Stimulated activated CD8-positive, alpha-beta memory T cell treated with anti-CD3 and anti-CD28 coated beads, Interleukin-7, amount 100 ng/mL, for 4 hours (primary cell): ENCODE data around the gene IL25.
"Not testable (repeated sequence)": the region's sequence is repeated elsewhere in the genome, so short reads cannot be mapped to it uniquely, and the experiment has no call there.

ENCODE experiments used
- DNase-seq, 2 donors: peaks; one replicate each; pipeline ENCODE4 v3.0.0-alpha.2; 2020; ENCODE audit warnings: low read depth in 2 of 2

Gene IL25

DNA sequence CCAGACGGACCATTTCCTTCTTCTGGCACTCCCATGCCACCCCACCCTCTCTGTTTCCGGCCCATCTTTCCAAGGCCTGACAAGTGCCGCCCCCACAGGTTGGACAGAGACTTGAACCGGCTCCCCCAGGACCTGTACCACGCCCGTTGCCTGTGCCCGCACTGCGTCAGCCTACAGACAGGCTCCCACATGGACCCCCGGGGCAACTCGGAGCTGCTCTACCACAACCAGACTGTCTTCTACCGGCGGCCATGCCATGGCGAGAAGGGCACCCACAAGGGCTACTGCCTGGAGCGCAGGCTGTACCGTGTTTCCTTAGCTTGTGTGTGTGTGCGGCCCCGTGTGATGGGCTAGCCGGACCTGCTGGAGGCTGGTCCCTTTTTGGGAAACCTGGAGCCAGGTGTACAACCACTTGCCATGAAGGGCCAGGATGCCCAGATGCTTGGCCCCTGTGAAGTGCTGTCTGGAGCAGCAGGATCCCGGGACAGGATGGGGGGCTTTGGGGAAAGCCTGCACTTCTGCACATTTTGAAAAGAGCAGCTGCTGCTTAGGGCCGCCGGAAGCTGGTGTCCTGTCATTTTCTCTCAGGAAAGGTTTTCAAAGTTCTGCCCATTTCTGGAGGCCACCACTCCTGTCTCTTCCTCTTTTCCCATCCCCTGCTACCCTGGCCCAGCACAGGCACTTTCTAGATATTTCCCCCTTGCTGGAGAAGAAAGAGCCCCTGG, 3.1 kb downstream of the IL25 start:
- no peak for DNase-seq

DNA sequence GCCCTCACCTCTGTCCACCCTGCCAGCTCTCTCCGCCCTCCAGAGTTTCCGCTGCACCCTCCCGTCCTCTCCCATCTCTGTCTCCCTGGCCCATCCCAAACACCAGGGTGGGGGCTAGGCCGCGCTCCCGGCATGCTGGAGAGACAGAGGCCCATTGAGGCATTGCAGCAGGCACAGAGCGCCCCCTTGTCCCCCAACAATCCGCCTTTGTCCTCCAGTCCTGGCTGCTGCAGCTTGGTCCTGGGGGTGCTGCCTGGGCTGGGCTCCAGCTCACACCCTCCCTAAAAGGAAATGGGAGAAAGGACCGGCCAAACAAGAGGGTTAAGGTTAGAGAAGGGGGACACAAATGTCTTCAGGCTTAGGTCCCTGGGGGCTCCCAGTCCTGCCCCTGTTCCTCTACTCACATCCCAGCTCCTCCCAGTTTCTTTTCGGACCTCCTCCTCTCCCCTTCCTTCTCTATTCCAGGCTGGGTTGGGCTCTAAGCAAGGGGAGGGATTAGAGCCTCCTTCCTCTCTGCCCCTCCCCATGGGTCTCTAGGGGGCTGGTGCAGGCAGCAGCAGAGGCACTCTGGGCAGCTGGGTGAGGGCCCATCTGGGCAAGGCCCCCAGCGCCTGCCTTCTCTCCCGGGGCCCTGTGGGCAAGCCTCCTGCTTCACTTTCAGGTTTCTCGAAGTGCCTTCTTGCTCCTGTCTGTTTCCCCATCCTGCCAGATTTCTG, 4.0 kb downstream of the IL25 start, which contains the start of gene CMTM5:
Gene CMTM5, plus strand, starts transcription at position 565 of the 716 bp plus-strand sequence. CDS start 206 bp downstream, outside the sequence.
- DNase-seq = no peak

DNA sequence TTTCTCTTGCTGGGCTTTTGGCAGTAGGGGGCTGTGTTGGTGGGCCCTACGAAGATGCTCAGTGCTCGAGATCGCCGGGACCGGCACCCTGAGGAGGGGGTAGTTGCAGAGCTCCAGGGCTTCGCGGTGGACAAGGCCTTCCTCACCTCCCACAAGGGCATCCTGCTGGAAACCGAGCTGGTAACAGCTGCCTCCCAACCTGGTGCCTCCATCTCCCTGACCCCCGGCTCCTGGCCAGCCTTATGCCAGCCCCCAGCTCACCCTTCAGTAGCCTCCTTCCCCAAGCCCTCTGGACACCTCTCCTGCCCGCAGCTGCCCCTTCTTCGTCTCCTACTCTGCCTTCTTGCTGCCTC, 4.6 kb downstream of the IL25 start:
- no peak for DNase-seq

DNA sequence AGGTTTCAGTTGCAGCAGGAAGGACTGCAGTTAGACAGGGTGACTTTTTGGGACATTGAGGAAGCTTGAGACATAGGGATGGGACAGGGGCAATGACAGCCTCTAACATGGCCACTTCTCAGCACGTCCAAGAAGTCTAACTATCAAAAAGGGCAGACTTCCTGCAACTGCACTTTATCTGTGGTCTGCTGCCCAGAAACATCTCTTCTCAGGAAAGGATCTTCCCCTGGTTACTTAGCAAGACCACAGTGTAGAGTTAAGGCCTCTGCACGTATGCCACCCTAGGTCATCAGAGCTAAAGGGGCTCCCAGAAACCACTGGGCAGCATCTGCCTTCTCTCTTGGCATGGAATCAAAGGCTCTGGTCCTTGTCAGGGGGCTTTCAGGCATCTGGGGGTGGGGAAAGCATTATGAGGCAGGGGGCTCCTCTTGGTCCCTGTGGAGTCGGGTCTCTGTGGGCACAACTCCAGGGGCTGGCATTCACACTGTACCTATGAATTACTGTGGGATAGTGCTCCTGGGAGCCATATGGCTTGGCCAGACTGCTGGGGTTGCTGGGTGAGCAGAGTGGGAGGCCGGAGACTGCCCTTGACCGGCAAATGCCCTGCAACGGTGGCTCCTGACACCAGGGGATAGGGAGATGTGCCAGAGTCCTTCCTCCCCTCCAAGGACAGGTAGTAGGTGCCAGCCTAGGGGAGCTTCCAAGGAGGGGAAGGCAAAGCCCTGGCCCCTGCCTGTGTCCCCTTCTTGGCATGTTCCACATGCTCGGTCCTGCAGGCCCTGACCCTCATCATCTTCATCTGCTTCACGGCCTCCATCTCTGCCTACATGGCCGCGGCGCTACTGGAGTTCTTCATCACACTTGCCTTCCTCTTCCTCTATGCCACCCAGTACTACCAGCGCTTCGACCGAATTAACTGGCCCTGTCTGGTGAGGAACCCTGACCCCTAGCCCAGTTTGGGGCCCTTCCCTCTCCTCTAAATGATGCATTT, 5.3 kb downstream of the IL25 start:
- DNase-seq = no peak

DNA sequence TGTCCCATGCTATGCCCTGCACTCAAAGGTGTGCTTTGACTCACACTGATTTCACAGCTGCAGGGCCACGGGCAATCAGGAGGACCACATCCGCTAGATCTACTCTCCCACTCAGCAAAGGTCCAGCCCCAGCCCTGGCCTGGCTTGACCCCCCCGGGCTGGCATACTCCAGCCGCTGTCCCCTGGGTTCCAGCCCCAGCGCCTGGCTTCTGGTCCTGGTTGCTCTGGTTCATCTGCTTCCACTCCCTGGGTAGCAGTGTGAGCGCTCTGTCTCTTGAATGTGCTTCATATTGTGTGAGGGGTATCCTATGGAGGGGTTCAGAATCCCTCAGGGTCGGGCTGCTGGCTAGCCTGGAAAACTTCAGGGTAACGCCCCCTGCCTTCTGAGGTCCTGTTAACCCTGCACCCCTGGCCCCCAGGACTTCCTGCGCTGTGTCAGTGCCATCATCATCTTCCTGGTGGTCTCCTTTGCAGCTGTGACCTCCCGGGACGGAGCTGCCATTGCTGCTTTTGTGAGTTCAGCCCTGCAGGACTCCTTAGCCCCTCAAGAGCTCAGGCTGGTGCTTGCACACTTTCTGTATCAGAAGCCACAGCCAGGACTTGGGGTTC, 6.1 kb downstream of the IL25 start:
- DNase-seq = no peak

DNA sequence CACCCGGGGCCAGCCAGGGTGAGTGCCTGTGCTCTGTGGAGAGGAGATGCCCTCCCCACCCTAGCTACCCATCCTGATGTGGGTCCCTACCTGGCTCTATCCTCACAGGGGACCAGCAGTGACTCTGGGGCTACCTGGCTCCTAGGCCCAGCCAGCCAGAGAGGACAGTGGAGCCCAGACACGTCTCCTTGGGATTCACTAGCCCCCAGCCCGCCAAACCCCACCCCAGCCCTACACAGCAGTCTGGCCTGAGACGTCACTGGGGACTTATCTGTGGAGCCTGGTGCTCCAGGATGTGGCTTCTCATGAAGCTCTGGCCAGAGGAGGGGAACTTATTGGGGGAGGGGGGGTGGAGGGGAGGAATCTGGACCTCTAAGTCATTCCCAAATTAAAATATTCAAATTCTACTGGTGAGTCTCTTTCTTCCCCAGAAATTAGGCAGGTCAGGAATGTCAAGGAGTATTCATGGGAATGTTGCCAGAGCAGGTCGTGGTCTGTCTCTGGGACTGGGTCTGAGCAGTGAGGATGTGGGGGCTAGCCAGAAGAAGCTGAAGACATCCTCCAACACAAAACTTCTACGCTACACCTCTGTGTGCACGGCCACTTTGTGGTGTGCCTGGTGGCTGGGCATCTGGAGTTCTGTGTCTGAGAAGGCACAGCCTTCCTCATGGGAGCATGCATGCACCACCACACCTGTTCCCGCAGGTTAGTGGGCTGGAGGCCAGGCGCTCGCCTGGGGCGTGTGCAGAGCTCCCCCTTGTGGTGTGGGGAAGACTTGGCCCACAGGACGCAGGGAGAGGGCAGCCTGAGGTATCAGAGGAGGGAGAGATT, 7.0 kb downstream of the IL25 start:
- DNase-seq = peak in 1 of 2 donors; percentile 49

DNA sequence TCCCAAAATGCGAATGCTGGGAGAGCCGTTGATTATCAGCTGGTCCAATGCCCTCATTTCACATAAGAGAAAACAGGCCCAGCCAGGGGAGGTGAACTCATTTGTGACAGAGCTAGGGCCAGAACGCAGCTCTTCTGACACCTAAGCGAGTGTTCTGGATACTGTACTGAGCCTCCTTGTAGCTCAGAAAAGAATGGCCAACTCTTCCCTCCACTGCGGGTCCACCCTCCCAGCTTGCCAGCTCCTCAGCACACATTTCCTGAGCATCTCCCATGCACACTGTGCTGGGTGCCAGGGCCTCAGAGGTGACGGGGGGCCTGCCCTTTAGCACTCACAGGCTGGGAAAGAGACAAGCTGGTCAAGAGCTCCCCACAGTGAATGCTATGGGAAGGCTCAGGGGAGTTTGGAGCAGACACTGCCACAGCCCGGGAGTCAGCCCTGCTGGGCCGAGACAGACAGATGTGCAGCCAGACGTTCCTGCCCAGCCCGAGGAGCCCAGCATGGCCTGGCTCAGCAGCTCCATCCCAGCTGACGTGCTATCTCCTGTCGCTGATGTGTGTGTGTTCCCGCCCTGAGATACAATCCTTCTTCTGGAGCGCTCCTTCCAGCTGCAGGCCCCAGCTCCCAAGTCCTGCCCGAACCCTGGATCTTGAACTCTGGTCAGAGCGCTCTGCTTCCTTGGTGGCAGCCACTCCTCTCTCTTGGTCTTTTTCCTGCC, 7.7 kb downstream of the IL25 start:
- no peak for DNase-seq

DNA sequence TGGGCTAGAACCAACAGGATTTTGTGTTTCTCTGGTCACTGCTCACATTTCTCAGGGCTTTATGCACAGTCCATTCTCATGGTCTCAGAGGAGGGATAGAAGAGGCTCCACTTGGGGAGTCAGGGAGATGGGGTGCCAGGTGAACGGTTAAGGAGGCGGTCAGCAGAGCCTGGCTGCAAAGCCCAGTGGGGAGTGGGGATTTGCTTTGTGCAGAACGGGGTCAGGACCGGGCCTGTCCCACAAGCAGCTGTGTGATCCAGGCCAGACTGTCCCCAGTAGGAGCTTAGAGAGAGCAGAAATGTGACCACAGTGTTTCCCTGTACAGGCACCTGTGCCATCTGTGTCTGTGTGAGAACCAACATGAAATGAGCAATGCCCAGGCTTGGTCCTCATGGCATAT, 8.4 kb downstream of the IL25 start:
- no peak for DNase-seq

DNA sequence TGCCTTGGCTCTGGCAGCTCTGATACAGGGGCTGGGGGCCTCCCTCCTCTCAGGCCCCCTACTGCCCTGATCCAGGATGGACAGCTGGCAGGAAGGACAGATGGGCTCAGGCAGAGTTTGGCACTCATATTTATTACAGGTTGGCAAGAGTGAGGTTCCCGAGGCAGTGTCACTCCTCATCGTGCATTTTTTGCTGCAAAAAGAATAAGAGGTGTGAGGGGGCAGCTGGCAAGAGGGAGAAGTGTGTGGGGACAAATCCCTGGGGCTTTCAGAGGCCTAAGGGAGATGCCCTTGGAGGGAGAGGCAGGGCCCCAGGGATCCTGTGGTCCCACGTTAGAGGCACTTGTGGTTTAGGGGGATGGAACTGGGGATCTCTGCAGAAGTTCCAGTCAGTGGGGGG, 9.3 kb downstream of the IL25 start:
- DNase-seq = no peak

DNA sequence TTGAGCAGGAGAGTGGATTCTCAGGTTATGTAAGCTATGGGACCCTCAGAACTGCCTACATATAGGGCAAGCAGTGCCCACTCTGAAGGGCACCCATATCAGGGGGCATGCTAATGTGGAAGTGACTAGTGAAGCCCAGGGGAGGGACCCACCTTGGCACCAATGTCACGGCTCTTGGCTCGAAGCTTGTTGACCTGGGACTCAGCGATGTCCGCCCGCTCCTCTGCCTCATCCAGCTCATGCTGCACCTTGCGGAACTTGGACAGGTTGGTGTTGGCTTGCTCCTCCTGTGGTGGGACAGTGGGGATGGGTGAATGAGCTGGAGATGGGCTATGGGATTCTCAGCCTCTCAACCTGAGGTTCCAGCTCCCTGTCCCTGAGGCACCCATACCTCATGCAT, 9.7 kb downstream of the IL25 start:
- DNase-seq = no peak

DNA sequence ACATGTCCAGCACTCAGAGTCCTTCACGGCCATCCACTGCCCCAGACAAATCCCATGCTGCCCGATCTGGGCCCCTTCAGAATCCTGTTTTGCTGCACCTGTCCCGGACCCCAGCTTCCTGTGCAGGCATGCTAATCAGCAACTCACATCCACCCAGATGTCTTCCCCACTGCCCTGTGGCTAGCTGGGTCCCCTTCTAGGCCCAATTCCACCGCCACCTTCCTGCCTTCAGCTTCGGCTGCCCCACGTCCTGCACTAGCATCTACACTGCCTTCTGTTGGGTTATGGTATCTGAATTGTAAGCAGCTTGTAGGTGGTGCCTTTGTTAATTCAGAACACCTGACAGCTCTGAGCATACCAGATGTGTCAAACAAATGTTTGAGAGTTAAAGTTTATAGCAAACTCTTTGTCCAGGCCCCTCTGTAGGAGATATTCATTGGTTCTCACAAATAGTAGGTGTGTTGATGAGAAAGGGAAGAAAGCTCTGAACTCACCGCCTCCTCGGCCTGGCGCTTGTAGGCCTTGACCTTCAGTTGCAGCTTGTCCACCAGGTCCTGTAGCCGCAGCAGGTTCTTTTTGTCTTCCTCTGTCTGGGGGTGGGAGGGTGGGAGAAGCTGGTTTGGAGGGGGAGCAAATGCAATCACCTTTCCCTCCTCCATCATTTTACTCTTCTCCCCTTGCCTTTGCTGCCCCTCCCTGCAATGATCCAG, 10.3 kb downstream of the IL25 start:
- no peak for DNase-seq

DNA sequence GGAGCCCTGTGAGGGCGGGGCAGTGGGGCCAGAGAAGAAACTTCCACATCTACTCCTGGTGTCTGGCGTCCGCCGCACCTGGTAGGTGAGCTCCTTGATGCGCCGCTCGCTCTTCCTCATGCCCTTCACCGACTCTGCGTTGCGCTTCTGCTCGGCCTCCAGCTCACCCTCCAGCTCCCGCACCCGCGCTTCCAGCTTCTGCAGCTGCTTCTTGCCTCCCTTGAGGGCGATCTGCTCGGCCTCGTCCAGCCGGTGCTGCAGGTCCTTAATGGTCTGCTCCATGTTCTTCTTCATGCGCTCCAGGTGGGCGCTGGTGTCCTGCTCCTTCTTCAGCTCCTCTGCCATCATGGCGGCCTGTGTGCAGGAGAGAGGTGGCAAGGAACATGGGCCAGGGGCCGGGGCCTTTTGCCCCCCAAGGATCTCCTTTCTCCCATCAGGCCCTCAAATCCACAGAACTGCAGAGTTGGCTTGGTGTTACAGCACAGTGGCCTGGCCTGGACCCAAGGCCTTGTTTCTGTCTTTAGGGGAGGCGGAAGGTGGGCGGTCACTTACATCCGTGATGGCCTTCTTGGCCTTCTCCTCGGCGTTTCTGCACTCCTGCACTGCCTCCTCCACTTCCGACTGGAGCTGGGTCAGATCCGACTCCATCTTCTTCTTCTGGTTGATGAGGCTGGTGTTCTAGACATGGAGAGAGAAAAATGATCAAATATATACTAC, 11.9 kb downstream of the IL25 start:
- DNase-seq = no peak

DNA sequence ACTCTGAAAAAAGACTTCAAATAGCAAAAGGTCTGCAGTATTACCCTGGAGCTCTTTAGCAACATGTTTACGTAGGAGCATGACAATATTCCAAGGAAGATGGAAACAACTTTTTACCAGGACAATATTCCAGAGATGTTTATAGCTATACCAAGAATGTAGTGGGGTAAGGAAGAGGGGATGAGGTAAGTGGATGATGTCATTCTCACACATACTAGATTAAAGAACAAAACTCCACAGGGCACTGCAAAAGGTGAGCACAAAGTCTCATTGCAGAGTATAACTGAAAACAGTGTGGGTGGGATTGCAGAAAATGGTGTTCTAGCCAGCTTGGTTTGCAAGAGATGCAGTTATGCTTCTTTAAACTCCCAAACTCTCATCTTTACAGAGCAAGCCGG, 12.6 kb downstream of the IL25 start:
- DNase-seq = no peak

DNA sequence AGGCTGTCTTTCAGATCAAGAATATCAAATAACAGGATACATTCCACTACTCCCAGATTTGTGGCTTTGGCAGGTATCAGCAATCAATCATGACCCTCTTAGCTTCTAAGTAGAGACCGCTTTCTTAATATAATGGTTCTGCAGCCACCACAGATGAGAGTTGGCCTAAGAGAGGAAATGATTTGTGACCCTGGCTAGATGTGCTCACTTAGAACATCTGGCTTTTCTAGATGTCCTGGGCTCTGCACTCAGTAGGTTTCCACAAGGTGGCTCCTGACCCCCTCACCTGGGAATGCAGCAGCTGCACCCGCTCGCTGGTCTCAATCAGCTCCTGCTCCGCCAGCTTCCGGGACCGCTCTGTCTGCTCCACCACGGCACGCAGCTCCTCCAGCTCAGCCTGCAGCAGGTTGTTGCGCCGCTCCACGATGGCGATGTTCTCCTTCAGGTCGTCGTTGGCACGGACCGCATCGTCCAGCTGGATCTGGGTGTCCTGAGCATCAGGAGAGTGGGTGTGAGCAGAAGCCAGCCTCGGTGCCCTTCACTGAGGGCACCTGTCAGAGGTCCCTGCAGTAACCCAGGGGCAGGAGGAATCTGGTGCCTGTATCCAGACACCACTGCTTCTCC, 13.1 kb downstream of the IL25 start:
- DNase-seq = no peak

DNA sequence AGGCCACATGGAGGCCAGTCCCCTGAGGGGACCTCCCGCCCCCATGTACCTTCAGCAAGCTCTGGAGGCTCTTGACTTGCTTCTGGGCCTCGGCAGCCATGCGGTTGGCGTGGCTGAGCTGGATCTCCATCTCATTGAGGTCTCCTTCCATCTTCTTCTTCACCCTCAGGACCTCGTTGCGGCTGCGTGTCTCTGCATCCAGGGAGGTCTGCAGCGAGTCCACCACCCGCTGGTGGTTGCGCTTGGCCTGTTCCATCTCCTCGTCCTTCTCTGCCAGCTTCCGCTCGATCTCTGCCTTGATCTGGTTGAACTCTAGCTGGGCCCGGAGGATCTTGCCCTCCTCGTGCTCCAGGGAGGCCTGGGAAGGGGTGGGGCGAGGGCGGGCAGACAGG, 13.7 kb downstream of the IL25 start:
- DNase-seq = not testable (repeated sequence)

DNA sequence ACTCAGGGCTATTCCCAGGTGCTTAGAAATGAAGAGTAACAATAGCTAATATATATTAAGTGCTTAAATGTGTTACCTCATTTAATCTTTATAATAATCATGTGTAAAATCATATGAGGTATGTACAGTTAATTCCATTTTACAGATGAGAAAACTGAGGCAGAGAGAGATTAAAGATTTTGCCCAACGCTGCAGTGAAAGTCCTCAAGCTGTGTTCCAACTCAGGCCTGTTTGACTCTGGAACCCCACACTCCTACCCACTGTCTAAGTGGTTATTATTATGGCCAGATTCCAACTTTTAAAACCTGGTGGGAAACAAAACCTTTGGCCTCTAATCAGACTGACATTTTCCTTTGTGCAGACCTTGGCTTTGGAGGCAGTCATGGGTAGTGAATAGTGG, 14.4 kb downstream of the IL25 start:
- no peak for DNase-seq

DNA sequence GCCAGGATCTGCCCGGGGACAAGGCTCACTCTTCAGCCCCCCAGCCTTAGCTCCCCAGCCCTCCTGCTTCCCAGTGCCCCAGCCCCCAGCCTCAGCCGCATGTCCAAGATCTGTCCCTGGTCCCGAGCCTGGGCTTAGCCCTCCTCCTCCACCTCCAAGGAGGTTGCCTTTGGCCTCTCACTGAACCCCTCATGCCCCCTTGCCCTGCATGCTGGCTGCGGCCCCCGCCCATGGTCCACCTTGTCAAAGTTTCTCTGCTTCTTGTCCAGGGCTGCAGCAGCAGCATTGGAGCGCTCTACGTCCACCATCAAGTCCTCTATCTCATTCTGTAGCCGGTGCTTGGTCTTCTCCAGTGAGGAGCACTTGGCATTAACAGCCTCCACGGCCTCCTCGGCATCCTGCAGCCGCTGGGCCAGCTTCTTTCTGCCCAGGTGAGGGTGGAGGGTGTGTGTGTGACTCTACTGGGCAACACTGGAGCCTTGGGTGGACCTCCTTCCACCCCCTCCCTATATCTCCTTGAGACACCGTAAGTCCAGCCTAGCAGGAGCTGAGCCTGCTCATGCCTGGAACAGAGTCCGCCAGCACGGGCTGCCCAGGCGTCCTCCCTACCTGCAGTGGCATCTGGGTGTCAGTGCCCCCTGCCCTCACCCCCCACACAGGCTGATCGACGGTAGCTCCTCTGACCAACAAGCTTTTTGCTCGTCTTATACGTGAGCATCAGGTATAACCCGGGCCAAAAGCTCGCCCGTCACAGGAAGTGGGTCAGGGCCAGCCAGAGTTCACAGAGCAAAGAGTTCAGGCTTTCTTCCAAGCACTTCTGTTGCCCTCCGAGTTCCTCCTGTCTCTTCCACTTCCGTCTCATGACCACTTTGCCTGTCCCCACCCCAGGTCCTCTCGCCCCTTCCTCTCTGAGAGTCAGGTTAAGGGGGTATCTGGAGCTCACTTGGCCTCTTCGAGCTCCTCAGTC, 15.6 kb downstream of the IL25 start:
- DNase-seq = no peak
